Tibial nerve (tissue), 3 donors: ENCODE data around the gene PYM1.

Source experiments
- CTCF ChIP-seq, 5 experiments: fragments of 200-600 bp in 3 of 5; fragments of 450-650 bp in 2 of 5; sonication (generic) in 3 of 5; IDR thresholded peaks; one replicate each; pipeline ENCODE4 v1.5.1; 2016 to 2019; ENCODE audit warnings: antibody characterized with exemption in 5 of 5, mild to moderate bottlenecking in 3 of 5, moderate library complexity in 2 of 5
- POLR2A ChIP-seq, 2 donors: fragments of 450-650 bp; IDR thresholded peaks; one replicate each; pipeline ENCODE4 v1.6.1; 2017; ENCODE audit warnings: antibody characterized with exemption in 2 of 2, mild to moderate bottlenecking in 2 of 2, moderate library complexity in 2 of 2

- TF ChIP-seq CTCF (IDR thresholded peaks at IDR 0.05) (no peak), POLR2A (IDR thresholded peaks at IDR 0.05) (no peak)
Observed at GRCh38 chr12:55874443-55874842, 53.3 kb downstream of the PYM1 start.
